ENCODE measurements around the gene CAMK1.

DNA sequence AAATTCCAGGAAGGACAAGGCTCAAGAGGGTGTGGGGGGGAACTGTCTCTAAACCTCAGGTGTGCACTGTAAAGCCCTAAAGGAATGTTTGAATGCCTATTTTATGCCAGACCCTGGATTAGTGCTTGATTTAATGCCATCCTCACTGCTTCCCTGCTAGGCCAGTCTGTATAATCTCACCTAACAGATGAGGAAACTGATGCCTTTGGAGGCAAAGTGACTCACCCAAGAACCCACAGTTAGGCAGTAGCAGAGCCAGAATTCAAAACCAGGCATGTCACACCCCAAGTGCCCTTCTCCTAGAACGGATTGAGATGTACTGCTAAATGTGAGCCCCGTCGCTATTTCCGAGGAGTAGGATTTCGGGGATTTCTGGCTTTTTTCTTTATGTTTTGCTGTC, 7.8 kb downstream of the CAMK1 start:
- no peak for TF ChIP-seq POLR2A (IDR thresholded peaks at IDR 0.05; ENCODE audit: low read length)
- TF ChIP-seq GATA1 (IDR thresholded peaks at IDR 0.05; ENCODE audit: low read depth, low read length) = no peak

Measured in erythroblast (primary cell).